Endothelial cell of umbilical vein (primary cell): ENCODE measurements around the gene MMS22L. TPM values are rescaled to one million over a fixed set of nuclear protein-coding genes. Genes with fewer than 3 reads are reported as not detected.

Experiments
- BruUV-seq: library from RNA; stranded (reverse); fragments of 400-500 nt; replicated peaks from 2 replicates; lab custom pipeline; 2021; lab: Mats Ljungman, UMichigan
- CTCF ChIA-PET: fragments of 300-600, 350-600 bp; sonication (Branson Sonifier 250); formaldehyde crosslinking; loops from one replicate; lab custom pipeline; 2021; ENCODE audit warnings: antibody characterized with exemption, inconsistent platforms; lab: Charles Lee
- POLR2A ChIA-PET: fragments of 300-600, 350-600 bp; sonication (Branson Sonifier 250); formaldehyde crosslinking; loops from one replicate; lab custom pipeline; 2021; ENCODE audit warnings: antibody characterized with exemption, inconsistent platforms; lab: Charles Lee
- DNase-seq: peaks from one replicate; pipeline ENCODE4 v3.0.0-alpha.2; 2011; ENCODE audit warnings: low read depth, low spot score
- FAIRE-seq: peaks from 2 replicates; lab custom pipeline; 2011; peaks lifted over from hg19 to GRCh38; lab: Jason Lieb, UNC
- H2AFZ ChIP-seq: 2 replicates; pipeline ENCODE4 v1.6.0; 2012; ENCODE audit warnings: low read depth, low read length, control low read depth, inconsistent platforms
- H3K27ac ChIP-seq: 2 replicates; pipeline ENCODE4 v1.5.1; 2011; ENCODE audit warnings: low read depth, mild to moderate bottlenecking, control low read depth, low read length, moderate library complexity; ENCODE audit not compliant: insufficient read depth
- H3K27me3 ChIP-seq, 2 experiments: 2 replicates each; pipeline versions ENCODE4 v1.6.0 to v1.6.1; 2011; ENCODE audit warnings: low read length in 2 of 2, mixed read lengths in 1 of 2; ENCODE audit not compliant: control insufficient read depth in 2 of 2, insufficient read depth in 2 of 2
- H3K36me3 ChIP-seq, 2 experiments: 2 replicates in 1 of 2; 3 replicates in 1 of 2; pipeline ENCODE4 v1.5.1; 2011; ENCODE audit warnings: low read length in 2 of 2, mild to moderate bottlenecking in 1 of 2, moderate library complexity in 1 of 2; ENCODE audit not compliant: control insufficient read depth in 2 of 2, insufficient read depth in 2 of 2; ENCODE audit errors: extremely low read depth in 1 of 2
- H3K4me1 ChIP-seq: 3 replicates; pipeline ENCODE4 v1.5.1; 2011; ENCODE audit warnings: mild to moderate bottlenecking, low read length; ENCODE audit not compliant: control insufficient read depth, insufficient read depth; ENCODE audit errors: extremely low read depth
- H3K4me2 ChIP-seq: 2 replicates; pipeline ENCODE4 v1.6.1; 2011; ENCODE audit warnings: low read length, control low read depth, mixed read lengths; ENCODE audit not compliant: insufficient read depth
- H3K4me3 ChIP-seq, 3 experiments: fragments of 200-600 bp in 1 of 3; sonication (generic), shearing (Covaris generic) in 1 of 3; replicated peaks in 1 of 3; 2 replicates each; pipeline ENCODE4 v1.5.1; 2011 to 2016; ENCODE audit warnings: control low read depth in 3 of 3, low read length in 3 of 3, mild to moderate bottlenecking in 2 of 3, inconsistent platforms in 1 of 3, low read depth in 1 of 3, moderate library complexity in 1 of 3; ENCODE audit not compliant: insufficient read depth in 1 of 3
- H3K79me2 ChIP-seq: 2 replicates; pipeline ENCODE4 v1.6.0; 2012; ENCODE audit warnings: low read length, inconsistent platforms; ENCODE audit not compliant: control insufficient read depth, insufficient read depth
- H3K9ac ChIP-seq: replicated peaks from 2 replicates; pipeline ENCODE3; 2011; ENCODE audit warnings: low read length, control low read depth; ENCODE audit not compliant: insufficient read depth; ENCODE audit errors: extremely low read depth
- H3K9me1 ChIP-seq: replicated peaks from 3 replicates; pipeline ENCODE4 v1.6.0; 2011; ENCODE audit warnings: mild to moderate bottlenecking, low read length; ENCODE audit not compliant: control insufficient read depth, insufficient read depth; ENCODE audit errors: extremely low read depth
- H3K9me3 ChIP-seq: replicated peaks from 2 replicates; pipeline ENCODE4 v1.5.1; 2012; ENCODE audit warnings: low read length, inconsistent platforms; ENCODE audit not compliant: control insufficient read depth, insufficient read depth
- H4K20me1 ChIP-seq: replicated peaks from 2 replicates; pipeline ENCODE3; 2011; ENCODE audit warnings: mild to moderate bottlenecking, low read length; ENCODE audit not compliant: control insufficient read depth, insufficient read depth; ENCODE audit errors: extremely low read depth
- EZH2 ChIP-seq: IDR thresholded peaks from 2 replicates; pipeline ENCODE4 v1.6.1; 2012; ENCODE audit warnings: borderline replicate concordance, low read depth, mild to moderate bottlenecking, moderate library complexity, low read length, inconsistent platforms; ENCODE audit not compliant: severe bottlenecking
- FOS ChIP-seq: IDR thresholded peaks from 2 replicates; pipeline ENCODE4 v1.6.1; 2011; ENCODE audit warnings: mild to moderate bottlenecking, low read length, moderate library complexity, borderline replicate concordance; ENCODE audit not compliant: insufficient read depth
- GATA2 ChIP-seq: IDR thresholded peaks from 2 replicates; pipeline ENCODE4 v1.7.0; 2011; ENCODE audit warnings: low read depth, mild to moderate bottlenecking, moderate library complexity, mixed read lengths, low read length; ENCODE audit not compliant: insufficient read length, insufficient read depth
- JUN ChIP-seq: IDR thresholded peaks from 2 replicates; pipeline ENCODE4 v1.6.1; 2011; ENCODE audit warnings: borderline replicate concordance, low read depth; ENCODE audit not compliant: insufficient read length, insufficient read depth
- MYC ChIP-seq: IDR thresholded peaks from one replicate; pipeline ENCODE4 v1.6.1; 2011; ENCODE audit warnings: mild to moderate bottlenecking, low read depth, low read length
- POLR2A ChIP-seq: IDR thresholded peaks from 2 replicates; pipeline ENCODE4 v1.6.1; 2012; ENCODE audit warnings: low read depth, mild to moderate bottlenecking, control low read depth, low read length
- POLR2AphosphoS5 ChIP-seq: IDR thresholded peaks from 2 replicates; pipeline ENCODE4 v1.6.1; 2012; ENCODE audit warnings: low read depth, mild to moderate bottlenecking, control low read depth, low read length, moderate library complexity; ENCODE audit not compliant: insufficient read depth
- dilution Hi-C: fragments of 300-500 bp; cut with MboI; formaldehyde crosslinking; loops from one replicate; pipeline ENCODE4 v1.15.0; 2019; ENCODE audit warnings: low sequenced_read_pairs; ENCODE audit not compliant: extremely low pct_ligation_motif_present
- intact Hi-C: fragments of 100-400 bp; cut with micrococcal nuclease; formaldehyde crosslinking; loops from one replicate; pipeline ENCODE4 v1.10.0; 2022
- polyA plus RNA-seq, 4 experiments: library from polyadenylated mRNA; depleted of rRNA in 3 of 4; stranded (reverse) in 3 of 4; unstranded in 1 of 4; fragments of >200 nt; gene quantifications; 2 replicates each; pipeline versions ENCODE4 v1.2.1 to v1.2.3, GENCODE V29; 2011 to 2012; ENCODE audit warnings: missing spikeins in 1 of 4
- total RNA-seq: library from RNA; stranded (reverse); gene quantifications from 2 replicates; pipeline ENCODE4 v1.2.3, GENCODE V29; 2021
- TF ChIP-seq, protein P1 (sequence below), 2 donors: IDR thresholded peaks; 1 replicate in 1 of 2; 2 replicates in 1 of 2; pipeline ENCODE4 v1.5.1; 2011; ENCODE audit warnings: low read length in 2 of 2, mild to moderate bottlenecking in 2 of 2, moderate library complexity in 2 of 2, control low read depth in 1 of 2, inconsistent platforms in 1 of 2, low read depth in 1 of 2; ENCODE audit not compliant: insufficient read depth in 1 of 2; ENCODE audit errors: extremely low read depth in 1 of 2
- TF ChIP-seq, protein P2 (sequence below): IDR thresholded peaks from 2 replicates; pipeline ENCODE4 v1.6.1; 2011; ENCODE audit not compliant: insufficient read depth, insufficient read length

The MMS22L gene
- total and polyA plus RNA-seq, 2 donors (not counting 3 experiments of a cell fraction or from before 2014, with no cell fraction given) = 5.5 to 19.3 TPM

- dilution Hi-C loops (no loop called here), intact Hi-C loops (no loop called here)
- no peaks in the 10 kb centered on the region for H3K27me3 ChIP-seq
- TF ChIP-seq FOS (no peak), MYC (no peak), JUN (no peak), POLR2A (no peak), POLR2AphosphoS5 (no peak), GATA2 (no peak), EZH2 (no peak)
- TF ChIP-seq, protein P1, sequence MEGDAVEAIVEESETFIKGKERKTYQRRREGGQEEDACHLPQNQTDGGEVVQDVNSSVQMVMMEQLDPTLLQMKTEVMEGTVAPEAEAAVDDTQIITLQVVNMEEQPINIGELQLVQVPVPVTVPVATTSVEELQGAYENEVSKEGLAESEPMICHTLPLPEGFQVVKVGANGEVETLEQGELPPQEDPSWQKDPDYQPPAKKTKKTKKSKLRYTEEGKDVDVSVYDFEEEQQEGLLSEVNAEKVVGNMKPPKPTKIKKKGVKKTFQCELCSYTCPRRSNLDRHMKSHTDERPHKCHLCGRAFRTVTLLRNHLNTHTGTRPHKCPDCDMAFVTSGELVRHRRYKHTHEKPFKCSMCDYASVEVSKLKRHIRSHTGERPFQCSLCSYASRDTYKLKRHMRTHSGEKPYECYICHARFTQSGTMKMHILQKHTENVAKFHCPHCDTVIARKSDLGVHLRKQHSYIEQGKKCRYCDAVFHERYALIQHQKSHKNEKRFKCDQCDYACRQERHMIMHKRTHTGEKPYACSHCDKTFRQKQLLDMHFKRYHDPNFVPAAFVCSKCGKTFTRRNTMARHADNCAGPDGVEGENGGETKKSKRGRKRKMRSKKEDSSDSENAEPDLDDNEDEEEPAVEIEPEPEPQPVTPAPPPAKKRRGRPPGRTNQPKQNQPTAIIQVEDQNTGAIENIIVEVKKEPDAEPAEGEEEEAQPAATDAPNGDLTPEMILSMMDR (IDR thresholded peaks at IDR 0.05; ENCODE audit: extremely low read depth in 1 of 2, insufficient read depth in 1 of 2, low read depth in 1 of 2, low read length in 2 of 2) = no peak
- TF ChIP-seq, protein P2, sequence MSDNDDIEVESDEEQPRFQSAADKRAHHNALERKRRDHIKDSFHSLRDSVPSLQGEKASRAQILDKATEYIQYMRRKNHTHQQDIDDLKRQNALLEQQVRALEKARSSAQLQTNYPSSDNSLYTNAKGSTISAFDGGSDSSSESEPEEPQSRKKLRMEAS = no peak
- POLR2A ChIA-PET = no interaction called here
- CTCF ChIA-PET = no interaction called here
- no peak overlapping the region for H2AFZ ChIP-seq
- no peak overlapping the region for H3K27ac ChIP-seq
- H3K4me2 ChIP-seq = no peak overlapping the region
- no peaks in the 10 kb centered on the region for H3K79me2 ChIP-seq
- H3K4me3 ChIP-seq = no peak overlapping the region
- no peaks in the 10 kb centered on the region for H3K9me3 ChIP-seq
- no peak for FAIRE-seq
- H3K9ac ChIP-seq = no peak overlapping the region
- no peak for DNase-seq
- H3K9me1 ChIP-seq = no peaks in the 10 kb centered on the region
- no peaks in the 10 kb centered on the region for H3K4me1 ChIP-seq
- no TSS peak for BruUV-seq
- H4K20me1 ChIP-seq = no peaks in the 10 kb centered on the region
- H3K36me3 ChIP-seq = no peaks in the 10 kb centered on the region
These were observed 6.3 kb upstream of the MMS22L start for GRCh38 chr6:97289332-97289731.
